Nephron progenitor cell (in vitro differentiated cells): ENCODE results near the gene TMPRSS12.

ENCODE experiments used
- DNase-seq: peaks from one replicate; pipeline ENCODE4 v3.0.0; 2021
- H3K27ac Mint-ChIP-seq: 2 replicates; pipeline ENCODE4 v1.8.0; 2021; ENCODE audit warnings: mild to moderate bottlenecking, moderate library complexity, mixed read lengths
- H3K27me3 Mint-ChIP-seq: 2 replicates; pipeline ENCODE4 v1.8.0; 2021; ENCODE audit warnings: mild to moderate bottlenecking, low read depth, mixed read lengths; ENCODE audit not compliant: poor library complexity
- H3K36me3 Mint-ChIP-seq: 2 replicates; pipeline ENCODE4 v1.8.0; 2021; ENCODE audit warnings: low read depth, mixed read lengths
- H3K4me1 Mint-ChIP-seq: 2 replicates; pipeline ENCODE4 v1.8.0; 2021; ENCODE audit warnings: mixed read lengths
- H3K4me3 Mint-ChIP-seq: 2 replicates; pipeline ENCODE4 v1.8.0; 2021; ENCODE audit warnings: mild to moderate bottlenecking, moderate library complexity, mixed read lengths
- H3K9me3 Mint-ChIP-seq: 2 replicates; pipeline ENCODE4 v1.8.0; 2021; ENCODE audit warnings: mild to moderate bottlenecking, moderate library complexity, mixed read lengths
- TF ChIP-seq, protein P1 (sequence below): fragments of 200-600 bp; sonication (generic); IDR thresholded peaks from 2 replicates; pipeline ENCODE4 v1.5.0; 2021; ENCODE audit warnings: antibody characterized with exemption

The TMPRSS12 gene

DNA sequence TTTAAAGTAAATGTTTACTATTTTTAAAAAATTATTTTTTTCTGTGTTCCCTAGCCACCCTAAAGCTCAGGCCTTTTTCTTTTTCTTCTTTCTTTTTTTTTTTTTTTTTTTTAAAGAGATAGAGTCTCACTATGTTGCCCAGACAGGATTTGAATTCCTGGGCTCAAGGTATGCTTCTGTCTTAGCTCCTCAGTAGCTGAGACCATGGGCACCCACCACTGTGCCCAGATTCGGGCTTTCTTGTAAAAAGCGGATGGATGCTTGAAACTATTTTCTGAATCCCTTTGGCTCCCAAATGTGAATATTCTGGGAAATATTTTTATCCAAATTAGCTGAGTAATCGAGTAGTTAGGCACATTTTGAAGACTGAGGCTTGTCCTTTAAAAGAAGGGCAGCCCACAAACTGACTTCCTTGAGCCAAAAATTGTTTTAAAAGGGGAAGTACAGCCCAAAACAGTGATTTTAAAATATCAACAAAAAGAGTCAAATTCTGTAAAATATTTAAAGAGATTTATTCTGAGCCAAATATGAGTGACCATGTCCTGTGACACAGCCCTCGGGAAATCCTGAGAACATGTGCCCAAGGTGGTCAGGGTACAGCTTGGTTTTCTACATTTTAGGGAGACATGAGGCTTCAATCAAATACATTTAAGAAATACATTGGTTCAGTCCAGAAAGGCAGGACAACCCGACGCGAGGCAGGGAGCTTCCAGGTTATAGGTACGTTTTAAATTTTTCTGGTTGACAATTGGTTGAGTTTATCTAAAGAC is 80.8 kb downstream of the TMPRSS12 start:
- TF ChIP-seq, protein P1, sequence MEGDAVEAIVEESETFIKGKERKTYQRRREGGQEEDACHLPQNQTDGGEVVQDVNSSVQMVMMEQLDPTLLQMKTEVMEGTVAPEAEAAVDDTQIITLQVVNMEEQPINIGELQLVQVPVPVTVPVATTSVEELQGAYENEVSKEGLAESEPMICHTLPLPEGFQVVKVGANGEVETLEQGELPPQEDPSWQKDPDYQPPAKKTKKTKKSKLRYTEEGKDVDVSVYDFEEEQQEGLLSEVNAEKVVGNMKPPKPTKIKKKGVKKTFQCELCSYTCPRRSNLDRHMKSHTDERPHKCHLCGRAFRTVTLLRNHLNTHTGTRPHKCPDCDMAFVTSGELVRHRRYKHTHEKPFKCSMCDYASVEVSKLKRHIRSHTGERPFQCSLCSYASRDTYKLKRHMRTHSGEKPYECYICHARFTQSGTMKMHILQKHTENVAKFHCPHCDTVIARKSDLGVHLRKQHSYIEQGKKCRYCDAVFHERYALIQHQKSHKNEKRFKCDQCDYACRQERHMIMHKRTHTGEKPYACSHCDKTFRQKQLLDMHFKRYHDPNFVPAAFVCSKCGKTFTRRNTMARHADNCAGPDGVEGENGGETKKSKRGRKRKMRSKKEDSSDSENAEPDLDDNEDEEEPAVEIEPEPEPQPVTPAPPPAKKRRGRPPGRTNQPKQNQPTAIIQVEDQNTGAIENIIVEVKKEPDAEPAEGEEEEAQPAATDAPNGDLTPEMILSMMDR: no peak
- Mint-ChIP-seq H3K36me3 (no peaks in the 10 kb centered on the region), H3K27ac (peak overlapping the region; percentile 97), H3K9me3 (peaks cover 3% of the 10 kb centered on the region), H3K4me1 (peaks cover 65% of the 10 kb centered on the region), H3K27me3 (peaks cover 6% of the 10 kb centered on the region), H3K4me3 (peak overlapping the region; percentile 80)
- DNase-seq: no peak

DNA sequence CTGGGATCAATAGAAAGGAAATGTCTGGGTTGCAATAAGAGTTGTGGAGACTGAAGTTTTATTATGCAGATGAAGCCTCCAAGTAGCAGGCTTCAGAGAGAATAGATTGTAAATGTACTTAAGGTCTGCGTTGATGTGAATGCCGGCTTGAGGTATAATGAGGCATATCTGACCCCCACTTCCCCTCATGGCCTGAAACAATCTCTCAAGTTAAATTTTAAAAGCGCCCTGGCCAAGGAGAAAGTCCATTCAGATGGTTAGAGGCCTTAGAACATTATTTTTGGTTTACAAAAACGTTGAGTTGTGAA is 81.4 kb downstream of the TMPRSS12 start:
- DNase-seq: no peak
- Mint-ChIP-seq H3K4me1 (peaks cover 68% of the 10 kb centered on the region), H3K27ac (peak overlapping the region; percentile 97), H3K27me3 (peaks cover 6% of the 10 kb centered on the region), H3K4me3 (peak overlapping the region; percentile 80), H3K36me3 (no peaks in the 10 kb centered on the region), H3K9me3 (no peaks in the 10 kb centered on the region)
- TF ChIP-seq, protein P1: no peak

DNA sequence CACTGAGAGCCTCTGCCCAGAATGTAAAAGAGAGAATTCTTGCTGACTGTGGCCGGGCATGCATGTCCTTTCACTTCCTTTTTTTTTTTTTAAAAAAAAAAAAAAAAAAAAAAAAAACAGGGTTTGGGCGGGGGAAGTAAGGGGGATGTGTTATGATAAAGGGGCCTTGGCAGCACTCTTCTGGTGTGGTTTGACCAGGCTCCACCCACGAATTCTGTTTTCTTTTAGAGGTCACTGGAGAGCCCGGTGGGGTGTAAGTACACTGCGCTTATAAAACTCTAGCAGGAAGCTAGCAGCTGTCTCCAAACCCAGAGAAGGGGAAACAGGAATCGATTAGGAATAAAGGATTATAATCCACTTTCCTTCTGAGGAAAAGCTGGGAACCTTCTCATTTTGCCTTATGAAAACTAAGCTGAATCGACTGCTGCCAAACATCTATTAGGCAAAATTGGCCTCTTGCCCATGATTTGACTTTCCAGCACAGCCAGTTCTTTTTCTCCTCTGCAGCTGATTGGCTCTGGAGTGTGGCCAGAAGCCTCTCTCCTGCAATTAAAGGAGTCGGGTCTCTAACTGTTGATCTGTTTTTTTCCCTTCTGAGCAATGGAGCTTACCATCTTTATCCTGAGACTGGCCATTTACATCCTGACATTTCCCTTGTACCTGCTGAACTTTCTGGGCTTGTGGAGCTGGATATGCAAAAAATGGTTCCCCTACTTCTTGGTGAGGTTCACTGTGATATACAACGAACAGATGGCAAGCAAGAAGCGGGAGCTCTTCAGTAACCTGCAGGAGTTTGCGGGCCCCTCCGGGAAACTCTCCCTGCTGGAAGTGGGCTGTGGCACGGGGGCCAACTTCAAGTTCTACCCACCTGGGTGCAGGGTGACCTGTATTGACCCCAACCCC is 82.0 kb downstream of the TMPRSS12 start:
- Mint-ChIP-seq H3K27ac (peak overlapping the region; percentile 97), H3K4me3 (peak overlapping the region; percentile 80), H3K27me3 (peaks cover 6% of the 10 kb centered on the region), H3K36me3 (no peaks in the 10 kb centered on the region), H3K4me1 (peaks cover 68% of the 10 kb centered on the region), H3K9me3 (no peaks in the 10 kb centered on the region)
- DNase-seq: peak; percentile 37
- TF ChIP-seq, protein P1: no peak

DNA sequence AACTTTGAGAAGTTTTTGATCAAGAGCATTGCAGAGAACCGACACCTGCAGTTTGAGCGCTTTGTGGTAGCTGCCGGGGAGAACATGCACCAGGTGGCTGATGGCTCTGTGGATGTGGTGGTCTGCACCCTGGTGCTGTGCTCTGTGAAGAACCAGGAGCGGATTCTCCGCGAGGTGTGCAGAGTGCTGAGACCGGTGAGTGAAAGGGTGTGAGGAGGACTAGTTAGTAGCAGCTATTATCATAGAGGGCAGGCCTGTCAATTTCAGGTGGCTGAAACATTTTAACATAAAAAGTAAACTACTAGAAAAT is 82.6 kb downstream of the TMPRSS12 start:
- DNase-seq: no peak
- Mint-ChIP-seq H3K4me1 (peaks cover 68% of the 10 kb centered on the region), H3K27me3 (peaks cover 6% of the 10 kb centered on the region), H3K36me3 (peaks cover 5% of the 10 kb centered on the region), H3K27ac (peak overlapping the region; percentile 90), H3K9me3 (no peaks in the 10 kb centered on the region), H3K4me3 (peak overlapping the region; percentile 80)
- TF ChIP-seq, protein P1: no peak

DNA sequence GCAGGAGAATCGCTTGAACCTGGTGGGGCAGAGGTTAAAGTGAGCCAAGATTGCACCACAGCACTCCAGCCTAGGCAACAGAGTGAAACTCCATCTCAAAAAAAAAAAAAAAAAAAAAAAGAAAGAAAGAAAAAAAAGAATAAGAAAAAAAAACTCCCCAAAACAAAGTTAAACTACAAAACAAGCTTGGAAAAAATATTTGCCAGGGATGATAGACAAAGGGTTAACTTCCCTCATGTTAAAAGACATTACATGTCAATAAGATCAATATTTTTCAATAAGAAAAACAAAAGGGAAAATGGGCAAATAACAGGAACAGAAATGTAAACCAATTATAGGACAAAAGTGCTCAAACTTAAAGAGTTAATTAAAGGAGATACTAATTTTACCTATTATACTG is 83.2 kb downstream of the TMPRSS12 start:
- peak overlapping the region; percentile 80 for H3K4me3 Mint-ChIP-seq
- peaks cover 6% of the 10 kb centered on the region for H3K27me3 Mint-ChIP-seq
- peaks cover 68% of the 10 kb centered on the region for H3K4me1 Mint-ChIP-seq
- TF ChIP-seq, protein P1: no peak
- DNase-seq: no peak
- H3K9me3 Mint-ChIP-seq: no peaks in the 10 kb centered on the region
- H3K27ac Mint-ChIP-seq: no peak overlapping the region
- H3K36me3 Mint-ChIP-seq: peaks cover 9% of the 10 kb centered on the region
